HG03565 (cell line): Measurements from ENCODE around the gene WARS2.
"Not testable (repeated sequence)": the region's sequence is repeated elsewhere in the genome, so short reads cannot be mapped to it uniquely, and the experiment has no call there.

Experiments used
- ATAC-seq: cut with Tn5 transposase; IDR thresholded peaks from one replicate; pipeline ENCODE4 v1.9.1; 2021; ENCODE audit warnings: mild to moderate bottlenecking, moderate library complexity; ENCODE audit not compliant: unreplicated experiment

WARS2 gene

GRCh38 chr1:119140177-119141019 is at the start of gene WARS2:
Gene WARS2, minus strand, starts transcription at chr1:119140653. Its CDS starts 9 bp downstream, at chr1:119140644.
- peak; percentile 80 for ATAC-seq

DNA sequence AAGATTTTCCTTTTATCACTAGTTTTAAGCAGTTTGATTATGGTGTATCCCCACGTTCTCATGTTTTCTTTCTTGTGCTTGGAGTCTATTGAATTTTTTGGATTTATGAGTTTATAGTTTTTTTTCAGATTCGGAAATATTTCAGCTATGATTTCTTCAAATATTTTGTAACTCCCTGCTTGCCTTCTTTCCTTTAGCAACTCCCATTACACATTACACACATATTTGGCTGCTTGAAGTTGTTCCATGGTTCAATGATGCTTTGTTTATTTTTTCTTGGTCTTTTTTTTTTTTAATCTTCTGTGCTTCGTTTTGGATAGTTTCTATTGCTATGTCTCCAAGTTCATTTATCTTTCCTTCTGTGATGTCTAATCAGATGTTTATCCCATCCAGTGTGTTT is 48.5 kb upstream of the WARS2 start:
- no peak for ATAC-seq

- no peak for ATAC-seq
These were observed 47.0 kb upstream of the WARS2 start for GRCh38 chr1:119187416-119187815.

- ATAC-seq, result no peak
These were observed 46.0 kb upstream of the WARS2 start for GRCh38 chr1:119186471-119186870.

GRCh38 chr1:119184972-119185371 is 44.5 kb upstream of the WARS2 start:
- no peak for ATAC-seq

DNA sequence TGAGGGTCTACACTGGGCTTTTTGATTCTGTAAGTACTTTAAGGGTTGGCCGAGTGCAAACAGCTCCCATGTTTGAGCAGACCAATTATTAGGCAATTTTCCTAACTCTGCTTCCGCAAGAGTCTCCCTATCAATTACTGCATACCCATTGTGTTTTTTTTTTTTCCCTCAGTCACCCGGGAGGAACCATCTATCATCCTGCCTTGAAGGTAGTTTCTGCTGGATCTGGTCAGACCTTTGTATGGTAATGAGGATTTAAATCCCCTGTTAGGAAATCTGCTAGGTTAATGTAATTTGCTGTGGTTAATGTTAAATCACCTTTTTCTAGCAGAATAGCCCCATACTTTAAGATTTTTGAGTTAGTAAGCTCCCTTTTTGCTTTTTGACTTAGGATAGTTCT is 40.8 kb upstream of the WARS2 start:
- ATAC-seq, result no peak

DNA sequence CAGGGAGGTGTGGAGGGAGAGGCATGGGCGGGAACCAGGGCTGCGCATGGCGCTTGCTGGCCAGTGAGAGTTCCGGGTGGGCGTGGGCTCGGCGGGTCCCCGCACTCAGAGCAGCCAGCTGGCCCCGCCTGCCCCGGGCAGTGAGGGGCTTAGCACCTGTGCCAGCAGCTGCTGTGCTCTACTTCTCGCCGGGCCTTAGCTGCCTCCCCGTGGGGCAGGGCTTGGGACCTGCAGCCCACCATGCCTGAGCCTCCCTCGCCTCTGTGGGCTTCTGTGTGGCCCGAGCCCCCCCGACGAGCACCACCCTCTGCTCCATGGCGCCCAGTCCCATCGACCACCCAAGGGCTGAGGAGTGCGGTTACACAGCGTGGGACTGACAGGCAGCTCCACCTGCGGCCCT is 38.6 kb upstream of the WARS2 start:
- no peak for ATAC-seq

DNA sequence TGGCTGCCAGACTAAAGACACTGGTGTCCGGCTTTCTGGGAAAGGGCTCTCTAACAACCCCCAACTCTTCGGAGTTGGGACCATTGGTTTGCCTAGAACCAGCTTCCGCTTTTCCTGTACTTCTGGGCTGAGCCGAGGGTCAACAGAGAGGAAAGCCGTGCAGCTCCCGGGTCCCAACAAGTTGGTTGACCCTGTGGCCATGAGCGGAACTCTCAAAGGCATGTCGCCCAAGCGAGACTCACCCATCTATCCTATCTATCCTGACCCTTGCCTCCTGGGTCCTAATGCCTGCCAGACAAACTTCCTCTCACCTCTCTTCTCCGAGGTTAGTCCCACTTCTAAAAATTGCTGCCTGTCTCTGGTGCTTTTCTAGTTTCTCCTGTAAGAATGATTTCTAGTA is 32.5 kb upstream of the WARS2 start:
- ATAC-seq, result not testable (repeated sequence)

DNA sequence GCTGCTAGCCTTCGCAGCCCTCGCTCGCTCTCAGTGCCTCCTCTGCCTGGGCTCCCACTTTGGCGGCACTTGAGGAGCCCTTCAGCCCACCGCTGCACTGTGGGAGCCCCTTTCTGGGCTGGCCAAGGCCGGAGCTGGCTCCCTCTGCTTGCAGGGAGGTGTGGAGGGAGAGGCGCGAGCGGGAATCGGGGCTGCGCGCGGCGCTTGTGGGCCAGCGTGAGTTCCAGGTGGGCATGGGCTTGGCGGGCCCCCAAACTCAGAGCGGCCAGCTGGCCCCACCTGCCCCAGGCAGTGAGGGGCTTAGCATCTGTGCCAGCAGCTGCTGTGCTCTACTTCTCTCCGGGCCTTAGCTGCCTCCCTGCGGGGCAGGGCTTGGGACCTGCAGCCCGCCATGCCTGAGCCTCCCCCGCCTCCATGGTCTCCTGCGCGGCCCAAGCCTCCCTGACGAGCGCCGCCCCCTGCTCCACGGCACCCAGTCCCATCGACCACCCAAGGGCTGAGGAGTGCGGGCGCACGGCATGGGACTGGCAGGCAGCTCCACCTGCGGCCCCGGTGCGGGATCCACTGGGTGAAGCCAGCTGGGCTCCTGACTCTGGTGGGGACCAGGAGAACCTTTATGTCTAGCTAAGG is 31.0 kb upstream of the WARS2 start:
- ATAC-seq, result not testable (repeated sequence)

DNA sequence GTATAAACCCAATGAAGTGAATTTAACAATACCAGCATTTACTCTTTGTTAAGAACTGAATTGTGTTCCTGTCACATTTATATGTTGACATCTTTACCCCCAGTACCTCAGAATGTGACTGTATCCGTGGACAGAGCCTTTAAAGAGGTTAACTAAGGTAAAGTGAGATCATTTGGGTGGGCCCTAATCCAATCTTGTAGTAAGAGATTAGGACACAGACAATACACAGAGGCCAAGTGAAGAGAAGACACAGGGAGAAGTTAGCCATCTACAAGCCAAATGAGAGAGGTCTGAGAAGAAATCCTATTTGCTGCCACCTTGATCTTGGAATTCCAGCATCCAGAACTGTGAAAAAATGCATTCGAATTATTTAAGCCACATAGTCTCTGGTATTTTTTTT is 22.9 kb upstream of the WARS2 start:
- ATAC-seq, result no peak

DNA sequence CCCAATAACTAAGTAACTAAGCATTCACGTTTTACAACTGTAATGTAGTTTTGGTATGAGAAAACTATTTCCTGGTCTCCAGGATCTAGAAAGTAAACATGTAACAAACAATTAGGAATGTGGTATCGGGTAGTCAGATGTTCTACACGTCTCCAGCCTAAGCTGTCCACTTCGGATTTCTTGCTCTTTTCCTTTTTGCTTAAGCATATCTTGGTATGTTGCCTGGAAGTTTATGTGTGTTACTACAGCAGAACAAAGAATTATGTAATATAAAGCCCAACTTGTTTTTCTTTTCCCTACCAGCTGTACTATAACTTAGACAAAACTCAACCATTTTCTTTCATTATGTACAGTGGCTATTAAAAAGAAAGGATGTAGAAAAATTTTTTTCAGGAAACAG is 20.4 kb upstream of the WARS2 start:
- ATAC-seq, result no peak

DNA sequence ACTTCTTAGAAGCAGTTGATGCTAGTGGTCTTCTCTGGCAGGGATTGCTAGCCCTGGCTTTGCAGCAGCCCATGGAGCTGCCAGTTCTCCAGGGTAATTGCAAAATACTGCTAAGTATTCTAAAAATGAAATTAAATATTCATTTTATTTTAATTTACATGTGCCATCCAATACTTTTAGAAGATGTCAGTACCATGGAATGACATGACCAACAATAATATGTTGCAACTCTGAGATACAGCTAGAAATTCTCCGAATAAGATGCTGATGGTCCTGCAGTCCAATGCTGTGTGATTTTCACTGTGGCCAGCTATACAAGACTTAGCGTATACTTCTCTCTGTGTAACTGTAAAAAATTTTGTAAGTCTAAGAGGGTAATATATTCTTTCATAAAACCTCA is 20.0 kb upstream of the WARS2 start:
- ATAC-seq, result no peak

DNA sequence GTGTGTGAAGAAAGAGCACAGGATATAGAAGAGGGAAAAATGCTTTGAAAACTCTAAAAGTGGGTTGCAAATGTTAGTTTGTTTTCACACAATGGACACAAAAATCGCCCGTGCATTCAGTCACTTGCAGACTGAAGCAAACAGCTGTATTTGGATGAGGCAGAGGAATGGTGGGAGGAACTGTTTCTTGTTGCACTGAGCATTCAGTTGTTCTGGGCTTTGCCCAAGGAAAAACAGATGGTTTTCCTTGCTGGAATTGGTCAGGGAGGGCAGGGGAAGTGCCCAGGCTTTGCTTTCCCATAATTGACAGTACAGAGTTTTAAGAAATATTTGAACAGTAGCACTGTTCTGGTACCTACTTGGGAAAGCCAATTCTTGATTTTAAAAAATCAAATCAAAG is 19.5 kb upstream of the WARS2 start:
- no peak for ATAC-seq

DNA sequence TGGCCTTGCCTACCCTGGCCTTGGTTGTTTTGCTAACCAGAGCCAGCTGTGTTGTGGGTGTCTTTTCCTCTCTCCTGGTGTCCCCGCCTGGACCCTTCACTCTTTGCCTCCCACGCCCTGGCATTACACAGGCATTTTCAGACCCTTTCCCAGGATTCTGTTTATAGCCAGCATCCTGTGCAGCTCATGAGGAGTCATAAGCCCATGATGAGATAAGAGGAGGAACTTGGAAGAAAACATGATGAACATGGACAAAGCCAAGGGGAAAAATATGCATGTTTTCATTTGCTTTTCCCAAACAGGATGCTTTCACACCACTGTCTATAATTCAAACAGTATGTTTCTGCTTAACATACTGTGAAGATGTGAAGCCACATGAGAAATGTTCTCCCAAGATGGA is 18.7 kb upstream of the WARS2 start:
- ATAC-seq, result no peak

- ATAC-seq, result not testable (repeated sequence)
These were observed 16.3 kb upstream of the WARS2 start for GRCh38 chr1:119156761-119157160.

DNA sequence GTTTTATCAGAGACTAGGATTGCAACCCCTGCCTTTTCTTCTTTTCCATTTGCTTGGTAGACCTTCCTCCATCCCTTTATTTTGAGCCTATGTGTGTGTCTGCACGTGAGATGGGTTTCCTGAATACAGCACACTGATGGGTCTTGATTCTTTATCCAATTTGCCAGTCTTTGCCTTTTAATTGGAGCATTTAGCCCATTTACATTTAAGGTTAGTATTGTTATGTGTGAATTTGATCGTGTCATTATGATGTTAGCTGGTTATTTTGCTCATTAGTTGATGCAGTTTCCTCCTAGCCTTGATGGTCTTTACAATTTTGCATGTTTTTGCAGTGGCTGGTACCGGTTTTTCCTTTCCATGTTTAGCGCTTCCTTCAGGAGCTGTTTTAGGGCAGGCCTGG is 14.6 kb upstream of the WARS2 start:
- not testable (repeated sequence) for ATAC-seq

DNA sequence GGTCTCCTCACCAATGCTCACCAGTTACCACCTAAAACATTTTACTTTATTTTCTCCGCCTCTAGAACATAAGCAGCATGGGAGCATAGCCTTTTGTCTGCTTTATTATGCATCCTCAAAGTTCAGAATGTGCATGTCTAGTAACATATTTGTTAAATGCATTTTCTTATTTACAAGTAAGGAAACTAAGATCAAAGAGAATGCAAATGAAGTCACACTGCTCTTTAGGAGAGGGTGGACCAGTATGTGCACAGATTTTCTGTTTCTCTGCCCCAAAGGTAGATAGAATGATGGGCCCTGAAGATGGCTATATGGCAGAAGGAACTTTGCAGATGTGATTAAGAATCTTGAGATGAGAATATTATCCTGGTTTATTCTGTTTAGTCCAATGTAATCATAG is 9.7 kb upstream of the WARS2 start:
- no peak for ATAC-seq

DNA sequence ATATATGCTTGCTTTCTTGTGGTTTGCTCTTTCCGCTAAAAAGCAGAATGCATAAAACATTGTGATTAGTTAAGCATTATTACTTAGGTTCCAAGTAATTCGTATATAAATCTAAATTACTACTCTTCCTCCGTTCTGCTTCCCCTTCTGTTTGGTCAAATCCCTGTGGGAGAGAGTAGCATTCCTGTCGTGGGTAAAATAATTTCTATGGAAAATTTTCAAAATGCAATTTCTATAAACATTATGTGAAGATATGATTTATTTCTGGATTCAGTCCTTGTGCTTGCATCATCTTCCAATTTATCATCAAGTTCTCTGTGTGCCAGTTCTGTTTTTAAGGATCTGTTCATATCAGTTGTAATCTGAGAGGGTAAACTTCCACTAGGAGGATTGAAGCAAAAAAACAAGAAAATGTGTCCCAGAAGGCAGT is 7.2 kb upstream of the WARS2 start:
- no peak for ATAC-seq

DNA sequence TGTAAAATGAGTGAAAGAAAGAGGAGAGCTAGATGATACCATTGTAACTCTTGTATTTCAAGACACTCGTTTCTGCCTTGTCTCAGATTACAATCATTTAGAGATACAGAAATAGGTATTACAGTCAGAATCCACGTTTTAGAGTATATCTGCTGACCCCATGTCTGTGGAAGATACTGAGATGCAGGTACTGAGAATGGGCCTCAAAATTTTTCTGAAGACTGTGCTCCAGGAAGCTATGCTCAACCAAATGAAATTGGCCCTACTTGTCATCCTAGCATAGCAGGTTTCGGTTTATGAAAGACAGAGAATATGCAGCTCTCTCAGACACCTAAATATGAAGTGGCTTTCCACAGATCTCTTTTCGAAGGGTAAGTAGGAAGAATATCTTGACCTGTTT is 6.0 kb upstream of the WARS2 start:
- ATAC-seq, result no peak

DNA sequence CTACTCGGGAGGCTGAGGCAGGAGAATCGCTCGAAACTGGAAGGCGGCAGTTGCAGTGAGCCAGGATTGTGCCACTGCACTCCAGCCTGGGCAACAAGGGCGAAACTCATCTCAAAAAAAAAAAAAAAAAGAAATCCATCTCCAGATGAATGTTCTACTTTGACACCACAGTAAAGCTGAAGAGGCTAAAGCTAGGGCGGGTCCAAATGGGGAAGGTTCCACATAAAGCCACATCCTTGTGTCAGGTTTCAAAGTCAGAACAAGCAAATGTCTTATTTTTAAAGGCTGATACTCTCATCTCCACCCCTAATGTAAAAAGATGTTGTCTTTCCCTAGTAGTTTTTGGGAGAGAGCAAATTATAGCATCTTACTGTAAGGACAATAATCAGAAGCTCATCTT is 4.4 kb upstream of the WARS2 start:
- ATAC-seq, result no peak

- ATAC-seq, result no peak
These were observed 3.3 kb upstream of the WARS2 start for GRCh38 chr1:119143706-119144105.

DNA sequence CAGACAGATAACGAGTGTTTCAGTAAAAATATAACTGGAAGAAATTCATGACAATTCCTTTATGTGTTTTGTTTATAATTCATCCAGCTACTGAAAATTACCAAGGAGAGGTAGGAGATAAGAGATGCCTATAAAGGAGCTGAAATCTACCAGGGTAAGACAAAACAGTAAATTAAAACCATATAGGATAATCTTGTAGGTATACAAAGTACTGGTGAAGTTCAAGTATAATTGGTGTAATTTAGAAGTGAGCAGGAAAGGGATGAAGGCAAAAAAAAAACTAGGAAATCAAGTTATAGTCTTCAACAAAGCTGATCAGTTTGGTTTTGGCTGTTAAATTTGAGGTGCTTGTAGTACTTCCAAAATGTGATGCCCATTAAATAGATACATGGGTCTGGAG is 1.2 kb upstream of the WARS2 start:
- no peak for ATAC-seq
